ENCODE measurements around the gene KLHDC9.
A peak's percentile ranks its signal among the peaks of the same experiment; 100 is the strongest.

The KLHDC9 gene

DNA sequence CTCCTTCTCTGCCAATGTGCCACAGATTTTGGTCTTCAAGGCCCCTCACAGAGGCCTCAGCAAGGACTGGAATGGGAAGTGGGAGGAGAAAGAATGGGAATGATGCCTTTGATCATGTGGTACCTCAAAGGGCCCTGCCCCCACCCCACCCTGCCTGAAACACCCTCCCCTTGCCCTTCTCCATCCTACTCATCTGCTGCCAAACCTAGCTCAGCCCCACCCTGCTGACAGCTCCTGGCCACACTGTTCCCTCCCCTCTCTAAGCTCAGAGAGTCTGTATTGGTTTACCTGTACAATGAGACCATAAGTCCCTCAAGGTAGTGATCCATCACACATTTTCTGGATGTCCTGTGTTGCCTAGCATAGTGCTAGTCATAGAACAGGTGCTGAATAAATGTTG lies 21.8 kb upstream of the KLHDC9 start:
- DNase-seq (ENCODE audit: low read depth) = no peak

DNA sequence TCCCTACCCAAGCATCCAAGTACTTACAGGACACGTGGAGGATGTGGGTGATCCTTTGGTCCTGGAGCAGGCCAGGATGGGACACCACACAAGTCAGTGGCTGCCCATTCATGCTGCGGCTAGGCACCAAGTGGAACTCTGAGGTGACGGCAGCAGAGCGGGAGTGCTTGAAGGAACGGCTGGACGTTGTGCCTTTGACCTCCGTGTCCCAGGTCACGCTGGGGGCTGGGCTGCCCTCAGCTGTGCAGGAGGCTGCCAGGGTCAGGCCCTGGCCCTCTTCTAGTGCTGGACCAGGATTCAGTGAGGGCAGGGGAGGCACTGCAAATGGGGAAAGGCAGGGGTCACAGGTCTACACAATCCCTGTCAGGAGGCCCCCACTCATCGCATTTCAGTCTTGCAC lies 20.7 kb upstream of the KLHDC9 start:
- no peak for DNase-seq (ENCODE audit: low read depth)

GRCh38 chr1:161079436-161080110 lies 18.6 kb upstream of the KLHDC9 start:
- no peak for DNase-seq (ENCODE audit: low read depth)

DNA sequence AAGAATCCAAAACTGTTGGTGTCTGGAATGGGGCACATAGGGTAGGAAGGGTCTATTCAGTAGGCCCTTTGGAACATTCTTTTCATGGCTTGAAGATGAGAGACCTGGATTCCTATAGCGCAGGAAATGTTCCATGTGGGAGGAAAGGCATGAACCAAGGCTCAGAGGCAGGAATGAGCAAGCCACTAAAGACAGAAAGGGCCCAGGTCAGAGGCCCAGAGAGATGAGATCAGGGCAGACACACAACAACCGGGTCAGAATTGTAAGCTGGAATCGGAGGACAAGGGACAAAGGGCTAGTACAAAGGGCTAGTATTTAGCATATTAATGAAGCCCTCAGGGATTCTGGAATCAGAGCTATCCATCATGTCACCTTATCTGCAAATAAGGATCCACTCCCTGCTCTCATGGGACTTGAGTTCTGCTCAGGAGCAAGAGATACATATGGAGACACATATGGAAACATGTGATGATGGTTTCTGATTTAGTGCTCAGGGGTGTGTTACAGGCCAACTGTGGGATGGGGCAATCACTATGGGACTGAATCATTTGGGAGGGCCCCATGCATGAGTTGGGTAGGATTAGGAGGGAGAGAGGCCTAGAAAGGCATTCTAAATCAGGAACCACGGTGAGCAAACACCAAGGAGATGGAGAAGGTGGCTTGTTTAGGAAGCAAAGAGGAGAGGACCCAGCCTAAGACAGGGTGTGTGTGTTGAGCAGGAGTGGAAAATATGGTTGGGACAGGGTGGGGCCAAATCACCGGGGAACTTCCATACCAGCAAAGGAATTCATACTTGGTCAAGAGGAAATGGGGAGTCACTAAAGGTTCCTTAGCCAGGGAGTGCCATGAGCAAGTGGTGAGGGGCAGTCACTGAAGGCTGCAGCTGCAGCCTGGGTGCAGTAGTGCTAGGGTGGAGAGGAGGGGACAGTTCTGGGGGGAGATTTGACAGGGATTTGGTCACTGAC lies 17.4 kb upstream of the KLHDC9 start:
- DNase-seq (ENCODE audit: low read depth) = no peak

DNA sequence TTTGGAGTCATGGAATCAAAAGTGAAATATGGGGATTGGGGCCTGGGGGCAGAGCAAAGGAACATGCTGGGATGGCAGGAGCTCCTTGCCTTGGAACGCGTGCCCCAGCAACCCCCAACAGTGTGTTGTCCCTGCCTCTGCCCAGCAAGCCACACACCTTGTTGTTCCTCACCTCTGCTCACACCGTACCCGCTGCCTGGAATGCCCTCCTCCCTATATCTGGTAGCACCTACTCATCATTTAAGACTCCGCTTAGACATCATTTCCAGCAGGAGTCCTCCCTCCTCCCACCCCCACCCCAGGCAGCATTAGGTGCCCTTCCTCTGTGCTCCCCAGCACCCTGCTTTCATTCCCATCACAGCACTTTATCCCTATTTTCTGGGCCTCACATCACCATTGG lies 16.6 kb upstream of the KLHDC9 start:
- no peak for DNase-seq (ENCODE audit: low read depth)

- DNase-seq (ENCODE audit: low read depth) = no peak
Observed at GRCh38 chr1:161082483-161082882, 15.7 kb upstream of the KLHDC9 start.

- DNase-seq (ENCODE audit: low read depth) = peak; percentile 97
Observed at GRCh38 chr1:161082996-161083747, 15.0 kb upstream of the KLHDC9 start.

GRCh38 chr1:161083748-161084596 lies 14.2 kb upstream of the KLHDC9 start:
- peak; percentile 49 for DNase-seq (ENCODE audit: low read depth)

- DNase-seq (ENCODE audit: low read depth) = no peak
Observed at GRCh38 chr1:161084597-161084988, 13.6 kb upstream of the KLHDC9 start.

DNA sequence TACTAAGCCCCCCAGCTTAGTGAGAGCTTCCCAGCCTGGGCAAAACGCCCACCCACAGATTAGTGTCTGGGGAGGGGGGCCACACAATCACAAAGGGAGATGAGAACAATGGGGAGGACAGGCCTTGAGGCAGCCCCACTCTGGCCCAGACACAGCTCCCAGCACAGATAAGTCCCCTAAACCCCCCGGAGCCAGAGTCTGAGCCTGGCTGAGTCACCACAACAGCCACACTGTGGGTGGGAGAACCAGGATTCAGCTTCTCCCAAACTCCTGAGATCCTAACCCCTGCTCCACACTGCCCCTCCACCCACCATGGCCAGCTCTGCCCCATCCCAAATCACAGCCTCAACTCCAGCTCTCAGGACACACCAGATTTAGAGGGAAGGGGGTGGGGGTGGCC lies 13.0 kb upstream of the KLHDC9 start:
- peak; percentile 47 for DNase-seq (ENCODE audit: low read depth)

DNA sequence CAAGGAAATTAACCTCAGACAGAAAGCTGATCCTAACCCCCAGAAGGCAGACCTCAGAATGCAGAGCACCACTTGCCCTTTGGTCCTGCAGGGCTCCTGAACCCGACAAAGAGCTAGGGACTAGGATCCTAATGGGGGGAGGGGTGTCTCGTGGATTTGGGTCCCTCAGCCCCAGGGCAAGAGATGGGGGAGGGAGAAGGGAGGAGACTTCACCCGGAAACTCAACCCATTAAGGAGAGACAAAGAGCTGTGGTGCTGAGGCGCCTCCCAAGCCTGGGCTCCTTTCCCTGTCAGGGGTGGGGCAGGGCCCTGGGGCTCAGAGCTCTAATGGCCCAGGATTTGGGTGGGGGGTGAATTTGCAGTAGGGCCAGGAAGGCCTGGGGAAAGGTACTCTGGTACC lies 11.7 kb upstream of the KLHDC9 start:
- no peak for DNase-seq (ENCODE audit: low read depth)

GRCh38 chr1:161088587-161089110 lies 9.5 kb upstream of the KLHDC9 start:
- peak; percentile 70 for DNase-seq (ENCODE audit: low read depth)

- DNase-seq (ENCODE audit: low read depth) = no peak
Observed at GRCh38 chr1:161089251-161089924, 8.8 kb upstream of the KLHDC9 start, which contains the start of gene NECTIN4. Gene NECTIN4, minus strand, starts transcription at chr1:161089558. Its CDS starts 262 bp downstream, at chr1:161089296.

DNA sequence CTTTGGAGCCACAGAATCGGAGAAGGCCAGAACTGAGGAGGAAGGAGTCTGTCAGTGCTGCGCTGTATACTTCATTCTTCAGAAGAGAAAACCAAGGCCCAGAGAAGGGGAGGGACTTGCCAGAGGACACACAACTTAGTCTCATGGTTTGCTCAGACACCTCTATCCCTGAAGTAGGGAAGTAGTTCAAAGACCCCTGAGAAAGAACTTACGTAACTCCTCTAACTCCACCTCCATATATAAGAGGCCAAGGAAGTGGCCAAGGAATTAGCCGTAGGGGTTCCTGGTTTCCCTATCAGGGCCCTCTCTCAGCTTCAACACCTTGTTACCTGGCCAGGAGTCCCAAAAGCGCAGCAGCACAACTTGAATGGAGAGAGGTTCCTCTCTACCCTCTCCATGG lies 8.2 kb upstream of the KLHDC9 start:
- DNase-seq (ENCODE audit: low read depth) = no peak

GRCh38 chr1:161090617-161091016 lies 7.5 kb upstream of the KLHDC9 start:
- no peak for DNase-seq (ENCODE audit: low read depth)

DNA sequence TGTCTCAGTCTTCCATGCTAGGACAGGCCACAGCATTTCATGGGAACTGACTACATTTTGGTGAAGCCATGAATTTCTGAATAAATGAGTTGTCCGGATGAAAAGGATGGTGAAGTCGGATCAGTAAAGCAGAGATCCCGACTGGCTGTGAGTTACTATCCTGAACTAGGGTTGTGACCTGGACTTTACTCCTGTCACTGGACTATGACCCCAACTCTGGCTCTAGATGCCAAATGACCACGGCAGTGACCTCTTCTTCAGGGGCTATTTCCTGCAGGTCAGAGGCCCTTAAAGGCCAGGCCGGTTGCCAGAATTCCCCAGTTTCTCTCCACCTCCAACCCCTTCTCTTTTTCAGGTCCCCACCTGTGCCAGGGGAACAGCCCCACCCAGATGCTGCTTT lies 7.1 kb upstream of the KLHDC9 start:
- no peak for DNase-seq (ENCODE audit: low read depth)

GRCh38 chr1:161091796-161092507 lies 6.2 kb upstream of the KLHDC9 start:
- DNase-seq (ENCODE audit: low read depth) = no peak

GRCh38 chr1:161092621-161093028 lies 5.5 kb upstream of the KLHDC9 start:
- peak; percentile 66 for DNase-seq (ENCODE audit: low read depth)

DNA sequence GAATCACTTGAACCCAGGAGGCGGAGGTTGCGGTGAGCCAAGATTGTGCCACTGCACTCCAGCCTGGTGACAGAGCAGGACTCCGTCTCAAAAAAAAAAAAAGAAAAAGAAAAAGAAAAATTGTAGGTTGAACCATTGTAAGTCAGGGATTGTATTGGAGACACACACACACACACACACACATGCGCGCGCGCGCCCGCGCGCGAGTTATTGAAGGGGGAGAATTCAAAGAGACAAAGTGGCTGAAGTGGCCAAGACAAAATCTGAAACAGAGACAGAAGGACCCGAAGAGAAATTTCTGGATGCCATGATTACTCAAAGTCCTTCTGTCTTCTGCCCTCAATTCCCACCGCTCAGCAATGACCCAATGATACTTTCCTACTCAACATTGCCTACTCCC lies 3.7 kb upstream of the KLHDC9 start:
- DNase-seq (ENCODE audit: low read depth) = no peak

DNA sequence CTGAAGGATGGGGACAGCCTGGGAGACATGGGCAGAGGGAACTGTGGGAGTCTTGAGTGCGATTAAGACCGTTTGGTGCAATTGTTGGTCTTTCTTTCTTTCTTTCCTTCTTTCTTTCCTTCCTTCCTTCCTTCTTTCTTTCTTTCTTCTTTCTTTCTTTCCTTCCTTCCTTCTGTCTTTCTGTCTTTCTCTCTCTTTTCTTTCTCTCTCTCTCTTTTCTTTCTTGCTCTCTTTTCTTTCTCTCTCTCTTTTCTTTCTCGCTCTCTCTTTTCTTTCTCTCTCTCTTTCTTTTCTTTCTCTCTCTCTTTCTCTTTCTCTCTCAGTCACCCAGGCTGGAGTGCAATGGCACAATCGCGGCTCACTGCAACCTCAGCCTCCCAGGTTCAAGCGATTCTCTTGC lies 2.9 kb upstream of the KLHDC9 start:
- no peak for DNase-seq (ENCODE audit: low read depth)
